Thymus (tissue), 11 donors: ENCODE results near the gene NXN. TPM values are rescaled to one million over a fixed set of nuclear protein-coding genes. Genes with fewer than 3 reads are reported as not detected.

Source experiments
- DNase-seq, 9 donors: peaks; one replicate each; pipeline ENCODE4 v3.0.0-alpha.2; 2013; ENCODE audit warnings: low spot score in 9 of 9, low read depth in 6 of 9, missing footprints in 1 of 9
- H3K27ac ChIP-seq, 2 donors: one replicate each; pipeline ENCODE4 v1.5.1; 2013; ENCODE audit warnings: control low read depth in 1 of 2, low read depth in 1 of 2, low read length in 1 of 2, mild to moderate bottlenecking in 1 of 2, moderate library complexity in 1 of 2
- H3K27me3 ChIP-seq, 2 donors: one replicate each; pipeline ENCODE4 v1.5.1; 2013; ENCODE audit warnings: low read length in 1 of 2; ENCODE audit not compliant: control insufficient read depth in 2 of 2, insufficient read depth in 1 of 2
- H3K36me3 ChIP-seq, 2 donors: one replicate each; pipeline ENCODE4 v1.5.1; 2013; ENCODE audit warnings: low read length in 1 of 2, mild to moderate bottlenecking in 1 of 2, moderate library complexity in 1 of 2; ENCODE audit not compliant: control insufficient read depth in 2 of 2, insufficient read depth in 2 of 2
- H3K4me1 ChIP-seq, 2 donors: one replicate each; pipeline ENCODE4 v1.5.1; 2013; ENCODE audit warnings: low read length in 2 of 2; ENCODE audit not compliant: control insufficient read depth in 2 of 2, insufficient read depth in 2 of 2
- H3K4me3 ChIP-seq, 2 donors: one replicate each; pipeline ENCODE4 v1.5.1; 2013; ENCODE audit warnings: low read length in 2 of 2, control low read depth in 1 of 2, mild to moderate bottlenecking in 1 of 2
- H3K9me3 ChIP-seq, 2 donors: one replicate each; pipeline ENCODE4 v1.5.1; 2013; ENCODE audit warnings: low read length in 1 of 2, mild to moderate bottlenecking in 1 of 2; ENCODE audit not compliant: control insufficient read depth in 2 of 2, insufficient read depth in 1 of 2
- WGBS: extraction: QIAGEN DNeasy Blood & Tissue Kit; methylation state at CpG from one replicate; pipeline ENCODE4 v1.1.7; 2013; 5-methylcytosine and 5-hydroxymethylcytosine counted together
- polyA plus RNA-seq: library from polyadenylated mRNA; stranded (reverse); fragments of 200-250 nt; gene quantifications from one replicate; pipeline ENCODE4 v1.2.3, GENCODE V29; 2013
- total RNA-seq: library from RNA; stranded (reverse); fragments of 120-200 nt; gene quantifications from one replicate; pipeline ENCODE4 v1.2.4, GENCODE V29; 2013
- donor health status: healthy.

Gene NXN
- total and polyA plus RNA-seq, 2 donors, result 16.8 to 25.7 TPM

DNA sequence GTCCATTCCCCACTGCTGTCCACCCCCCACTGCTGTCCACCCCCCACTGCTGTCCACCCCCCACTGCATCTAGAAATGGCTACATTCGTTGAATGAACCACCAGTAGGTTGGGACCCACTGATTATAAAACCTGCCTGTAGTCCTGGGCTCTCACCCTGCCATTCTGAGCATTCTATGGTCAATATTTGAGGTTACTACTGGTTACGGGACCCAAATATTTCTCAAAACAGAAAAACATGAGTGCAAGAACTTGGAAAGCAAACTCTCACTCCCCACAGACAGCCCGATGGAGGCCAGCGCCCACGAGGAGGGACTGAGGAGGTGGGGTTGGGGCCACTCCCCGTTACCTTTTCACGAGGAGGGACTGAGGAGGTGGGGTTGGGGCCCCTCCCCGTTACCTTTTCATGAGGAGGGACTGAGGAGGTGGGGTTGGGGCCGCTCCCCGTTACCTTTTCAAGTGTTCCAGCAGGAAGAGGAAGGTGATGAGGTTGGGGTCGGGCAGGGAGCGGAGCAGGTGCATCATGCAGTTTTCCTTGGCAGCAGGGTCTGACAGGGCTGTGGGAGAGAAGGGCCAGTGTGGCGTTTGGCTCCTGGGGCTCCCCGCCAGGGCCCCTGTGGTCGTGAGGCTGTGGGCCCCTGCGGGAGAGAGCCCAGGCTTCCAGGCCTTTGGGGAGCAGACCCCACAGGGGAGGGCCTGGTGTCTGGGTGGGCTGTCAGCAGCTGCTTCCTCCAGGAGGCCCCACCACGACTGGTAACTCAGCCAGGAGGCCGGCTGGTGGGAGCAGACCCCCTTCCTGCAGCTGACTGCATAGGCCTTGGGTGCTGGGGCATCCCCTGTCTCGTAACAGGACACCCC lies 29.9 kb upstream of the NXN start:
- H3K4me3 ChIP-seq, result no peak overlapping the region
- peaks cover 21 to 26% of the 10 kb centered on the region in 2 donors for H3K4me1 ChIP-seq
- peaks cover 18 to 45% of the 10 kb centered on the region in 2 donors for H3K36me3 ChIP-seq
- no peaks in the 10 kb centered on the region for H3K9me3 ChIP-seq
- no peak for DNase-seq
- H3K27ac ChIP-seq, result no peak overlapping the region
- 87% methylated on average over 19 of the region's 19 CpGs for WGBS
- H3K27me3 ChIP-seq, result no peaks in the 10 kb centered on the region

DNA sequence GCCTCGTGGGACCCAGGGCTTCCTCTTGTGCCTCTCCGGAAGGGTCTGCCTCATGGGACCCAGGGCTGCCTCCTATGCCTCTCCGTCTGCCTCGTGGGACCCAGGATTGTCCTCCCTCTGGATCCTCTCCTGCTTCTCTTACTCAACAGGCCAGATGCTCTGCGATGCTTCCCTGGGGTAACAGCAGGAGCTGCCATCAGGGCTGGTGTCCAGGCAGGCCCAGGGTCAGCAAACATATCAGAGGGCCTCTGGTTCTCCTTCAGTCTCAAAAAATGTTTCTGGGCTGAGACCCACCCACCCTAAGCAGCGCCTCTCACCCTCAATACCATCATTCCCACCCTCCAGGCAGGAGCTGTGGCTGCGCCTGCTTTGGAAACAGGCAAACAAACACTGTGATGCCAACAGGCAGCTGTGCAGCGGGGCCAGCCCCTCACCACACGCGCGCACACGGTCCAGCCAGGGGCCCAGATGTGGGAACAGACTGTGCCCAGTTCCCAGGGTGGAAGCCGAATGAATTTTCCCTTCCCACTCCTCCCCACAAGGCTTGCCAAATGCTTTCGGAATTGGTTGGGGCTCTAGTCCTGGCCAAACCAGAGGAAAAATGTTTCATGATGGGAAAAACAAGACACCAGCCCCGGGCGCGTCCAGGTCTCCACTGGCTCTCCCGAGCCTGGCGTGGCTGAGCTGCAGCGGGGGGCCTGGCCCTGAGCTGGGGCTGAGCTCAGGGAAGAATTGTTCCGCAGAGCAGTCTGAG lies 28.6 kb upstream of the NXN start:
- WGBS, result 96% methylated on average over 21 of the region's 21 CpGs
- H3K4me1 ChIP-seq, result peaks cover 22 to 35% of the 10 kb centered on the region in 2 donors
- peaks cover 24 to 54% of the 10 kb centered on the region in 2 donors for H3K36me3 ChIP-seq
- no peak for DNase-seq
- no peaks in the 10 kb centered on the region for H3K9me3 ChIP-seq
- H3K27me3 ChIP-seq, result no peaks in the 10 kb centered on the region
- no peak overlapping the region for H3K4me3 ChIP-seq
- no peak overlapping the region for H3K27ac ChIP-seq

DNA sequence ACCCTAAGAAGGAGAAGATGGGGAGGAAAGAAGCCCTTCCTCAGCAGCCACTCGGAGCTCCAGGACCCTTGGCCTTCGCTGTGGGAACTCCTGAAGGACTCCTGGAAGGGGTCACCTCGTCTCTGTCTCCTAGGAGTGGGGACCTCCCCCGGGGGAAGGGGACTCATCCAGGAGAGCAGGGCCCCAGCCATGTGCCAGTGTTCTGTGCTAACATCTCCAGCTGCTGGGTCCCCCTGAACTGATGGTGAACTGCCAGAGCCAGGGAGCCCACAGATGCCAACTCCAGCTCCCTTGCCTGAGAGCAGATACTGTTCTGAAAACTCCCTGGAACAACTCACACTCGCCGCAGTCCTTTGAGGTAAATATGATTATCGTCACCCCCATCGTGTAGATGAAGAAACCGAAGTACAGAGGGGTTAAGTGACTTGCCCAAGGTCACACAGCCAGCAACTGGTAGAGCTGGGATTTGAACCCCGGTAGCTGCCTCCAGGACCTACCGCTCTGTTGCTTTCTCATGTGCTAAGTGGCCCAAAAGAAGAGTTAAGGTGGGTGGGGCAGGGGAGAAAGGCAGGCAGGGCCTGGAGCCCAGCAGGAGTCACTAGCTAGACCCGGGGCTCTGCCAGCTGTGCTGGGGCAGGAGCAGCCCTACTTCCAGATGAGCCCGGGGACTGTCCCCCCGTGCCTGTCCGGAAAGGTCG lies 27.9 kb upstream of the NXN start:
- no peak for DNase-seq
- no peak overlapping the region for H3K27ac ChIP-seq

DNA sequence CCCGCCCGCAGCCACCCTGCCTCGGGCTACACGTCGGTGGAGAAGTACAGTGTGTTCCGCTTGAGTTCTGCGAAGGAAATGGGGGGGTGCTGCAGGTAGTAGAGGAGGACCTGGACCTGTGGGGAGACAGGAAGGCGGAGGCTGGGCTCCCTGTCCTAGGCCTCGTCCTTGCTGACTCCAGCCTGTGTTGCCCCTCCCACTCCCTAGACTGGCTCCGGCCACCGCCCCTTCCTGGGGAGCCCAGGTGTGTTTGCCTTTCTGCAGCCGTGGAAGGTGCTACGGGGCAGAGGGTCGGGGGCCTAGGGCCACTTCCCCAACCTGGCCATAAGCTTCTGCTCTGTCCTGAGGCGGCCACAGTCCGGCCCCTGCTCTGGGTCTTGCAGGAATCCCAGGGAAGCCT lies 26.5 kb upstream of the NXN start:
- peaks cover 45 to 59% of the 10 kb centered on the region in 2 donors for H3K36me3 ChIP-seq
- H3K9me3 ChIP-seq, result no peaks in the 10 kb centered on the region
- peaks cover 22 to 35% of the 10 kb centered on the region in 2 donors for H3K4me1 ChIP-seq
- DNase-seq, result no peak
- H3K27ac ChIP-seq, result peak overlapping the region; percentile 59 to 78
- no peaks in the 10 kb centered on the region for H3K27me3 ChIP-seq
- WGBS, result 75% methylated on average over 16 of the region's 16 CpGs
- no peak overlapping the region for H3K4me3 ChIP-seq

More for the DNA sequence above, 27.9 kb upstream of the NXN start:
- no peaks in the 10 kb centered on the region for H3K9me3 ChIP-seq
- H3K27me3 ChIP-seq, result no peaks in the 10 kb centered on the region
- H3K4me1 ChIP-seq, result peaks cover 22 to 35% of the 10 kb centered on the region in 2 donors
- WGBS, result 96% methylated on average over 16 of the region's 16 CpGs
- peaks cover 31 to 57% of the 10 kb centered on the region in 2 donors for H3K36me3 ChIP-seq
- H3K4me3 ChIP-seq, result no peak overlapping the region

DNA sequence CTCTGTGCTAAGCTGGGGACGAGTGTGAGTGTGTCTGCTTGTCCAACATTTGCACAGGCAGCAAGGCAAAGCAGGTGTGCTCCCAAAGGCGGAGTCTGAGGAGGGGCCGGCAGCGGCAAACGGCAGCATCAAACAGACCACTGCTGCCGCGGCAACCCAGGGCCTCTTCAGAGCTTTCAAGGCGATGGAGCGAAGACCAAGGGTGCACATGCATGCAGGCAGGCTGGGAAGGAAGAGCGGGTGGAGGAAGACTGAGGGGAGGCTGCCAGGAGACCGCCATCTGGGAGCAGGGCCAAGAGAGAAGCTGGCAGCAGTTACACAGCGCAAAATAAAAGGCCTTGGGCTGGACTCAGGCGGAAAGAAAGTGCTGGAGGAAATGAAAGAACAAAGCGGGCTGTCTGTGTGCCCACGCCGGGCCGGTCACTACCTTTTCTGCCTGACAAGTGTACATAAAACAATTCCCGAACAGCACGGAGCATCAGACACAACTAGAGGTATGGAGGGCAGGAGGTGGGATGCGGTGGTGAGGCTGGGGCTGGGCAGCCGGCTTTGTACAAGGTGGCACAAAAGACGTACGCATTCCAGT lies 25.9 kb upstream of the NXN start:
- peak; percentile 43 to 85 (median 53) for DNase-seq
- WGBS, result 22% methylated on average over 23 of the region's 23 CpGs

DNA sequence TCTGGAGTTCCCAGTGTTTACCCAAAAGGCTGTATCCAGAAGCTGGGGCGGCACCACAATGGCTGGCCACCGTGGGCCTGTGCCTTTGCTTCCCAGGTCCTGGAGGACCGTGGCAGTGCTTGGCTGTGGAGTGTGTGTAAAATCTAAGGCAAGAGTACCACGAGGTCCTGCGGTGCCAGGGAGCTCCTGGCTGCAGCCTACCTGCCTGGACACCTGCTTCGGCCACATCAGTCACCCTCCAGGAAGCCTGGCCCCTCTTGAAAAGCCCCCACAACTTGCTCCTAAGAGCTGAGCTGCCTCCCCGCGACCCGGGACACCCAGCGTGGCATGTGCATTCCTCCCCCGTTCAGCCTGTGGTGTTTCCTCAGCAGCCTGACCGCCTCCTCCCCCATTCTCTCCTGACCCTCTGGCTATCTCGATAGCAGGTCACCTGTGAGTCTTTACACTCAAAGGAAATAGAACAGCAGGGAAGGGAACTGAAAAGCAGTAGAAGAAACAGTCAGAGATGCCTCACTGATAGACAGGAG lies 25.3 kb upstream of the NXN start:
- peaks cover 48 to 60% of the 10 kb centered on the region in 2 donors for H3K36me3 ChIP-seq
- no peaks in the 10 kb centered on the region for H3K9me3 ChIP-seq
- H3K4me1 ChIP-seq, result peaks cover 22 to 31% of the 10 kb centered on the region in 2 donors
- WGBS, result 65% methylated on average over 13 of the region's 13 CpGs
- H3K4me3 ChIP-seq, result no peak overlapping the region
- no peaks in the 10 kb centered on the region for H3K27me3 ChIP-seq
- no peak for DNase-seq
- H3K27ac ChIP-seq, result peak overlapping the region in 1 of 2 donors; percentile 78

More for the DNA sequence above, 25.9 kb upstream of the NXN start:
- H3K4me3 ChIP-seq, result peak overlapping the region in 1 of 2 donors; percentile 4
- no peaks in the 10 kb centered on the region for H3K9me3 ChIP-seq
- H3K27me3 ChIP-seq, result no peaks in the 10 kb centered on the region
- H3K4me1 ChIP-seq, result peaks cover 22 to 31% of the 10 kb centered on the region in 2 donors
- H3K27ac ChIP-seq, result peak overlapping the region; percentile 47 to 78
- H3K36me3 ChIP-seq, result peaks cover 49 to 62% of the 10 kb centered on the region in 2 donors

DNA sequence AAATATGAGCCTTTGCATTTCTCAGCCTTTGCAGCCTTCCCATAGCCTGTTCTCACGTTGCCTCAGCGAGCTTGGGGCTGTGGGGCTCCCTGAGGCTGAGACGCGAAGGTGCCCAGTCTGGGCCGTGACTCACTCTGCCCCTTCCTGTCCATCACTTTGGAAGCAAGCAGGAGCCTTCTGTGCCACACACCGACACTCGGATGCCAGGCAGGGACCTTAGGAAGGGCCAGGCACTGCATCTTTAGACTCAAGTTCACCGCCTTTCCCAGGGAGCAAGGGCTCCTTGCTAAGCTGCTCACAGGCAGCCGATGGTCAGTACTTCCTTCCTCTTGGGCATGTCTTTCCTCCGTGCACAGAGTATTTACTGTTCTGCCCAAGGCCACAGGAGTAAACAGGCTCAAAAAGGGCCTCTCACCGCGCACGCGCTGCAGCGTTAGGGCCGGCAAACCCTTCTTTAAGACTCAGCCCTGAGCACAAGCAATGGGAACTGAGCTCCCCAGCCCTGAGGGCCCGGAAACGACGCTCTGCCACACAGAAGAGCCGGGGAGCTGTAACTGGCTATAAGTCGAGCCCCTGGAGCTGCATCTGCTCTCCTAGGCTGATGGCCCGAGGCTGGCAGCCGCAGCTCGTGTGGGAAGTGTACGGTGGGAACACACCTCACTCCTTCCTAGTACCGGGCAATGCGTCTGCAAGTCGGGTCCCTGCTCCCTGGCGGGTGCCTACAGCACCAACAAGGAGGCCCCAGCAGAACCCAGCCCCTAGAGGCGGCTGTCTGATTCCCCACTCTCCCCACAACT lies 24.6 kb upstream of the NXN start:
- H3K4me1 ChIP-seq, result peaks cover 22 to 31% of the 10 kb centered on the region in 2 donors
- no peaks in the 10 kb centered on the region for H3K9me3 ChIP-seq
- no peak for DNase-seq
- no peaks in the 10 kb centered on the region for H3K27me3 ChIP-seq
- H3K4me3 ChIP-seq, result no peak overlapping the region
- H3K27ac ChIP-seq, result peak overlapping the region in 1 of 2 donors; percentile 57
- 90% methylated on average over 30 of the region's 30 CpGs for WGBS
- H3K36me3 ChIP-seq, result peaks cover 48 to 60% of the 10 kb centered on the region in 2 donors

DNA sequence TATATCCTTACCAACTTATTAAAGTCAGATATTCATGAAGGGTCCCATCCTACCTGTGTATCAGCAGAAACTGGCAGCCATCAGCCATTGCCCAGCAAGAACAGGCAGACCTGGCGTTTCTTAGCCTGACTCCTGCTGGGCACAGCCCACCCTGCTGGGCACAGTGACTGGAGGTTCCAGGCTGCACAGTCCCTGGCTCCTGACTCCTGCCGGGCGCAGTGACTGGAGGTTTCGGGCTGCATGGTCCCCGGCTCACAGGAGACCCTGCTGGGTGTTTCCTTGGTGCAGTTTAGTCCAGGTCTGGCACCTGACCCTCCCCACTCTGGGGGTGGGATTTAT lies 24.0 kb upstream of the NXN start:
- Histone ChIP-seq H3K4me3 (no peak overlapping the region), H3K36me3 (peaks cover 48 to 55% of the 10 kb centered on the region in 2 donors), H3K4me1 (peaks cover 22 to 33% of the 10 kb centered on the region in 2 donors), H3K9me3 (no peaks in the 10 kb centered on the region), H3K27me3 (no peaks in the 10 kb centered on the region), H3K27ac (no peak overlapping the region)
- 97% methylated on average over 5 of the region's 5 CpGs for WGBS
- no peak for DNase-seq
